Thoracic aorta (tissue), 2 donors: ENCODE measurements around the gene RAB30. TPM values are rescaled to one million over a fixed set of nuclear protein-coding genes. Genes with fewer than 3 reads are reported as not detected.

Experiments
- ATAC-seq: fragments of 150-250 bp; one replicate; pipeline ENCODE4 v1.8.0; 2017; ENCODE audit warnings: low read depth; ENCODE audit not compliant: insufficient number of reproducible peaks, low FRiP score
- DNase-seq: peaks from one replicate; pipeline ENCODE4 v3.0.0-alpha.2; 2020; ENCODE audit warnings: low spot score
- H3K27ac ChIP-seq, 2 donors: fragments of 200-600 bp; sonication (generic); 1 replicate in 1 of 2; 2 replicates in 1 of 2; pipeline ENCODE4 v1.5.1; 2016; ENCODE audit warnings: mild to moderate bottlenecking in 2 of 2, moderate library complexity in 2 of 2
- H3K27me3 ChIP-seq: fragments of 200-600 bp; sonication (generic); replicated peaks from 2 replicates; pipeline ENCODE4 v1.6.0; 2016; ENCODE audit warnings: mild to moderate bottlenecking; ENCODE audit not compliant: insufficient read depth
- H3K36me3 ChIP-seq: fragments of 200-600 bp; sonication (generic); one replicate; pipeline ENCODE4 v1.5.1; 2016
- H3K4me1 ChIP-seq, 2 donors: fragments of 200-600 bp; sonication (generic); 1 replicate in 1 of 2; 2 replicates in 1 of 2; pipeline versions ENCODE4 v1.5.1 to v1.6.0; 2016; ENCODE audit warnings: low read depth in 2 of 2, mild to moderate bottlenecking in 1 of 2; ENCODE audit not compliant: control insufficient read depth in 1 of 2
- H3K4me3 ChIP-seq: fragments of 200-600 bp; sonication (generic); 2 replicates; pipeline ENCODE4 v1.5.1; 2016; ENCODE audit warnings: mild to moderate bottlenecking
- H3K9me3 ChIP-seq: fragments of 200-600 bp; sonication (generic); 2 replicates; pipeline ENCODE4 v1.5.1; 2016
- CTCF ChIP-seq: fragments of 200-600 bp; sonication (generic); IDR thresholded peaks from one replicate; pipeline ENCODE4 v1.5.1; 2019; ENCODE audit warnings: antibody characterized with exemption
- total RNA-seq, 2 donors: library from RNA; depleted of rRNA; stranded (reverse); fragments of >200 nt; gene quantifications; one replicate each; pipeline versions ENCODE4 v1.1.0 to v1.2.3, GENCODE V29; 2016

Gene RAB30
- total RNA-seq, 2 donors from 2014 or later, result 16.6 to 25.7 TPM

GRCh38 chr11:83037877-83038276, 33.8 kb downstream of the RAB30 start:
- TF ChIP-seq CTCF, result no peak
- H3K36me3 ChIP-seq, result no peaks in the 10 kb centered on the region
- no peaks in the 10 kb centered on the region for H3K9me3 ChIP-seq
- no peak overlapping the region for H3K4me3 ChIP-seq
- DNase-seq (no peak), ATAC-seq (no peak)
- no peak overlapping the region for H3K27ac ChIP-seq
- H3K4me1 ChIP-seq, result peaks cover 27 to 44% of the 10 kb centered on the region in 2 donors
- no peaks in the 10 kb centered on the region for H3K27me3 ChIP-seq

- Histone ChIP-seq H3K27me3 (no peaks in the 10 kb centered on the region), H3K4me3 (no peak overlapping the region), H3K4me1 (peaks cover 34 to 47% of the 10 kb centered on the region in 2 donors), H3K27ac (no peak overlapping the region), H3K9me3 (no peaks in the 10 kb centered on the region), H3K36me3 (no peaks in the 10 kb centered on the region)
- no peak for TF ChIP-seq CTCF
- DNase-seq (no peak), ATAC-seq (no peak)
These were observed 35.0 kb downstream of the RAB30 start for GRCh38 chr11:83036701-83037100.

- Histone ChIP-seq H3K9me3 (no peaks in the 10 kb centered on the region), H3K27me3 (no peaks in the 10 kb centered on the region), H3K4me3 (no peak overlapping the region), H3K27ac (peak overlapping the region in 1 of 2 donors; percentile 26), H3K36me3 (no peaks in the 10 kb centered on the region), H3K4me1 (peaks cover 34 to 57% of the 10 kb centered on the region in 2 donors)
- ATAC-seq (no peak), DNase-seq (no peak)
- no peak for TF ChIP-seq CTCF
These were observed 36.4 kb downstream of the RAB30 start for GRCh38 chr11:83035070-83035854.

- no peak for ATAC-seq
- no peak for TF ChIP-seq CTCF
- Histone ChIP-seq H3K4me1 (peaks cover 34 to 57% of the 10 kb centered on the region in 2 donors), H3K27me3 (no peaks in the 10 kb centered on the region), H3K27ac (peak overlapping the region; percentile 78 to 79), H3K4me3 (peak overlapping the region; percentile 61), H3K36me3 (no peaks in the 10 kb centered on the region), H3K9me3 (no peaks in the 10 kb centered on the region)
- DNase-seq, result no peak
These were observed 37.1 kb downstream of the RAB30 start for GRCh38 chr11:83034673-83035014.

- DNase-seq, result no peak
- H3K9me3 ChIP-seq, result no peaks in the 10 kb centered on the region
- H3K27ac ChIP-seq, result peak overlapping the region; percentile 78 to 79
- ATAC-seq, result peak; percentile 66
- H3K4me1 ChIP-seq, result peaks cover 34 to 57% of the 10 kb centered on the region in 2 donors
- peak overlapping the region; percentile 61 for H3K4me3 ChIP-seq
- TF ChIP-seq CTCF, result no peak
- H3K27me3 ChIP-seq, result no peaks in the 10 kb centered on the region
- no peaks in the 10 kb centered on the region for H3K36me3 ChIP-seq
These were observed 37.6 kb downstream of the RAB30 start for GRCh38 chr11:83033972-83034672.
